Esophagus (tissue), 2 donors: ENCODE data around the gene IL3RA. TPM values are rescaled to one million over a fixed set of nuclear protein-coding genes. Genes with fewer than 3 reads are reported as not detected.
"Not testable (repeated sequence)": the region's sequence is repeated elsewhere in the genome, so short reads cannot be mapped to it uniquely, and the experiment has no call there.

Source experiments
- H3K27ac ChIP-seq, 2 donors: one replicate each; pipeline ENCODE4 v1.5.1; 2013; ENCODE audit warnings: low read depth in 2 of 2, mild to moderate bottlenecking in 2 of 2, inconsistent platforms in 1 of 2, low read length in 1 of 2, moderate library complexity in 1 of 2
- H3K27me3 ChIP-seq, 2 donors: one replicate each; pipeline ENCODE4 v1.6.1; 2013; ENCODE audit warnings: low read length in 2 of 2, control low read depth in 1 of 2, mild to moderate bottlenecking in 1 of 2; ENCODE audit not compliant: insufficient read depth in 2 of 2, control insufficient read depth in 1 of 2
- H3K36me3 ChIP-seq, 2 donors: one replicate each; pipeline ENCODE4 v1.6.1; 2013; ENCODE audit warnings: low read length in 1 of 2; ENCODE audit not compliant: control insufficient read depth in 2 of 2, insufficient read depth in 2 of 2
- H3K4me1 ChIP-seq, 2 donors: one replicate each; pipeline ENCODE4 v1.6.1; 2013; ENCODE audit warnings: low read length in 1 of 2; ENCODE audit not compliant: control insufficient read depth in 2 of 2, insufficient read depth in 2 of 2
- H3K4me3 ChIP-seq, 2 donors: one replicate each; pipeline ENCODE4 v1.5.1; 2013; ENCODE audit warnings: low read length in 2 of 2, mild to moderate bottlenecking in 2 of 2, low read depth in 1 of 2, moderate library complexity in 1 of 2
- H3K9me3 ChIP-seq, 2 donors: one replicate each; pipeline ENCODE4 v1.6.1; 2013; ENCODE audit warnings: mild to moderate bottlenecking in 2 of 2, low read depth in 1 of 2, low read length in 1 of 2, moderate library complexity in 1 of 2; ENCODE audit not compliant: control insufficient read depth in 2 of 2, insufficient read depth in 1 of 2
- WGBS, 2 donors: extraction: QIAGEN DNeasy Blood & Tissue Kit; methylation state at CpG; one replicate each; pipeline ENCODE4 v1.1.7; 2013; 5-methylcytosine and 5-hydroxymethylcytosine counted together
- polyA plus RNA-seq, 2 donors: library from polyadenylated mRNA; stranded (reverse); fragments of 200-250 nt; gene quantifications; one replicate each; pipeline ENCODE4 v1.2.3, GENCODE V29; 2013
- donor health status: healthy with polysubstance abuse.
- donor health status: Bipolar disorder and iron deficiency.

IL3RA gene
- polyA plus RNA-seq, 2 donors, result 2.2 to 2.7 TPM

DNA sequence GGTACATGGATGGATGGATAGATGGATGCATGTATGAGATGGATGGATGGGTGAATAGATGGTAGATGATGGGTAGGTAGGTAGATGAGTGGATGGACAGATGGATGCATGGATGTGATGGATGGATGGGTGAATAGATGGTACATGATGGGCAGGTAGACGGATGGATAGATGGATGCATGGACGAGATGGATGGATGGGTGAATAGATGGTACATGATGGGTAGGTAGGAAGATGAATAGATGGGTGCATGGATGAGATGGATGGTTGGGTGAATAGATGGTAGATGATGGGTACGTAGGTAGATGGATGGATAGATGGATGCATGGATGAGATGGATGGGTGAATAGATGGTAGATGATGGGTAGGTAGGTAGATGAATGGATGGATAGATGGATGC, 67.3 kb downstream of the IL3RA start:
- not testable (repeated sequence) for H3K27me3 ChIP-seq, H3K4me3 ChIP-seq, H3K27ac ChIP-seq, H3K4me1 ChIP-seq, H3K9me3 ChIP-seq
- 95 to 98% methylated on average over 3 of the region's 3 CpGs for WGBS, 2 donors
- peaks cover 0 to 53% of the 10 kb centered on the region in 2 donors for H3K36me3 ChIP-seq

- H3K4me3 ChIP-seq, H3K27me3 ChIP-seq, H3K27ac ChIP-seq, H3K9me3 ChIP-seq, H3K4me1 ChIP-seq: not testable (repeated sequence)
- 99 to 100% methylated on average over 2 of the region's 2 CpGs for WGBS, 2 donors
- H3K36me3 ChIP-seq, result peaks cover 0 to 50% of the 10 kb centered on the region in 2 donors
These were observed 69.2 kb downstream of the IL3RA start for GRCh38 chrX:1405769-1406168.

GRCh38 chrX:1407035-1407434, 70.5 kb downstream of the IL3RA start:
- H3K36me3 ChIP-seq, result peaks cover 0 to 52% of the 10 kb centered on the region in 2 donors

GRCh38 chrX:1411326-1411725, 74.7 kb downstream of the IL3RA start:
- peaks cover 0 to 37% of the 10 kb centered on the region in 2 donors for H3K36me3 ChIP-seq
- H3K4me3 ChIP-seq, result no peak overlapping the region
- H3K4me1 ChIP-seq, result no peaks in the 10 kb centered on the region
- H3K27ac ChIP-seq, result no peak overlapping the region
- H3K9me3 ChIP-seq, result peaks cover 0 to 3% of the 10 kb centered on the region in 2 donors
- 76 to 80% methylated on average over 12 of the region's 12 CpGs for WGBS, 2 donors
- no peaks in the 10 kb centered on the region for H3K27me3 ChIP-seq

More at GRCh38 chrX:1407035-1407434, 70.5 kb downstream of the IL3RA start:
- H3K4me3 ChIP-seq, result no peak overlapping the region
- H3K9me3 ChIP-seq, result no peaks in the 10 kb centered on the region
- peaks cover 0 to 3% of the 10 kb centered on the region in 2 donors for H3K4me1 ChIP-seq
- no peak overlapping the region for H3K27ac ChIP-seq
- H3K27me3 ChIP-seq, result no peaks in the 10 kb centered on the region

DNA sequence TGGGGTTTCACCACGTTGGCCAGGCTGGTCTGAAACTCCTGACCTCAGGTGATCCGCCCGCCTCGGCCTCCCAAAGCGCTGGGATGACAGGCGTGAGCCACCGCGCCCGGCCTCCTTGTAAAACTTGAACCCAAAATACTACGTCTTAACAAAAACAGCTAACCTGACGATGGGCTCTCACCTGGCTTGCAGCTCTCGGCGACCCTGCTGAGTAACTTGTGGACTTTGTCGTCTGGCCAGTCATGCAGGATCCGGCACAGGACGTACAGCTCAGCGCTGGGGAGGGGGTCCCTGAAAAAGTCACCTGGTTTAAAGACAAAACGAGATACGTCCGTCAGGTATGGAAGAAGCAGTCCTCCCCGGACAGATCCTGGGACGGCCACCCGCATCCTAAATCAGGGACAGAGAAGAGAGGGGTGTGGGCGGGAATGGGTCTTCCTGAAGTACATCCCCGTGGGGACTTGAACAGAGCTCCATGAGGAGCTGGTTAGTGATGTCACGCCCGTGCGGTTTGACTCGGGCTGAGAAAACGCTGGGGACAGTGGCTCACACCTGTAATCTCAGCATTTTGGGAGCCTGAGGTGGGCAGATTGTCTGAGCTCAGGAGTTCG, 76.1 kb downstream of the IL3RA start:
- H3K4me3 ChIP-seq, result no peak overlapping the region
- H3K9me3 ChIP-seq, result peaks cover 0 to 6% of the 10 kb centered on the region in 2 donors
- H3K27ac ChIP-seq, result no peak overlapping the region
- 89 to 91% methylated on average over 31 of the region's 31 CpGs for WGBS, 2 donors
- H3K36me3 ChIP-seq, result peaks cover 0 to 33% of the 10 kb centered on the region in 2 donors
- H3K4me1 ChIP-seq, result no peaks in the 10 kb centered on the region
- H3K27me3 ChIP-seq, result no peaks in the 10 kb centered on the region

GRCh38 chrX:1416327-1416784, 79.8 kb downstream of the IL3RA start:
- Histone ChIP-seq H3K36me3 (peaks cover 0 to 32% of the 10 kb centered on the region in 2 donors), H3K27ac (no peak overlapping the region), H3K9me3 (peaks cover 0 to 12% of the 10 kb centered on the region in 2 donors), H3K4me1 (no peaks in the 10 kb centered on the region), H3K4me3 (no peak overlapping the region), H3K27me3 (no peaks in the 10 kb centered on the region)
- 72 to 82% methylated on average over 15 of the region's 15 CpGs for WGBS, 2 donors

GRCh38 chrX:1416965-1417760, 80.6 kb downstream of the IL3RA start:
- peaks cover 0 to 19% of the 10 kb centered on the region in 2 donors for H3K9me3 ChIP-seq
- H3K27ac ChIP-seq, result no peak overlapping the region
- H3K4me3 ChIP-seq, result no peak overlapping the region
- WGBS, 2 donors, result 79 to 88% methylated on average over 13 to 14 of the region's 14 CpGs
- no peaks in the 10 kb centered on the region for H3K4me1 ChIP-seq
- peaks cover 0 to 33% of the 10 kb centered on the region in 2 donors for H3K36me3 ChIP-seq
- no peaks in the 10 kb centered on the region for H3K27me3 ChIP-seq

DNA sequence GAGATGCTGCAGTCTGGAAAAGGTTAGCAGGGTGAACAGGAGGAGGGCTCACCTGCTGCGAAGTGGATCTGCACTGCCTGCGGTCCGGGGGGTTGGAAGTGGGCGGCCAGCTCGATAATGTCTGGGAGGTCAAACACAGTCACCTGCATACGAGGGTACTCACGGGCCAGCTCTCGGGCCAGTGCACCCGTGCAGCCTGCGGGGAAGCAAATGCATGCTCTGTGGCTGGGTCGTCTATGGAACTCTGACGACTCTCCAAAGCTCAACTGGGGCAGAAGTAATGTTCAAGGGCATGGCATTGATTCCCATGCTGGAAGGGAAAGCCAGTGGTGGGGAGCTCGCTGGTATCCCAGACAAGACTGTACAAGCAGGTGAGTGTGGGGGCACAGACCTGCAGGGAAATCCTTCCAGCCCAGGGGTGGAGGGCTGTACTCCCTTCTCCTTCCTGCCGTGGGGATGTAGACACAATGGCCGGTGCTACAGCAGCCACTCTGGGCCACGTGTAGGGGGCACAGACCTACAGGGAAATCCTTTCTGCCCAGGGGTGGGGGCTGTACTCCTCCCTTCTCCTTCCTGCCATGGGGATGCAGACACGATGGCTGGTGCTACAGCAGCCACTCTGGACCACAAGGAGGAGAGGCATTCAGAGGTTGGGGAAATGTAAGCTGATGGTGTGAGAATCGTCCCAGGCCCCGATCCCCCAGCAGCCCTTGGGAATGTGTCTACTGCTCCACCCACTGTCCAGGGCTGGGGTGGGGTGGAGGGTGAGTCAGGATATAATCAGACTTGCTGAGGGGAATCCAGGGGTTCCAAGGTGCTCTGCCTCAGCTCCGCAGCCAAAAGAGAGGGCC, 81.6 kb downstream of the IL3RA start:
- H3K36me3 ChIP-seq, result peaks cover 0 to 30% of the 10 kb centered on the region in 2 donors
- WGBS, 2 donors, result 96 to 97% methylated on average over 19 to 20 of the region's 20 CpGs
- no peaks in the 10 kb centered on the region for H3K27me3 ChIP-seq

GRCh38 chrX:1418901-1419544, 82.4 kb downstream of the IL3RA start:
- Histone ChIP-seq H3K4me3 (no peak overlapping the region), H3K27me3 (no peaks in the 10 kb centered on the region), H3K9me3 (peaks cover 0 to 29% of the 10 kb centered on the region in 2 donors), H3K36me3 (peaks cover 0 to 27% of the 10 kb centered on the region in 2 donors), H3K27ac (no peak overlapping the region), H3K4me1 (no peaks in the 10 kb centered on the region)
- WGBS, 2 donors, result 93 to 94% methylated on average over 29 of the region's 29 CpGs

More for the DNA sequence above, 81.6 kb downstream of the IL3RA start:
- Histone ChIP-seq H3K4me1 (no peaks in the 10 kb centered on the region), H3K9me3 (peaks cover 0 to 25% of the 10 kb centered on the region in 2 donors), H3K27ac (no peak overlapping the region), H3K4me3 (no peak overlapping the region)
